ENCODE measurements around the gene TMEM178B. TPM values are rescaled to one million over a fixed set of nuclear protein-coding genes. Genes with fewer than 3 reads are reported as not detected.

Gene TMEM178B
- total RNA-seq, 1 experiment from 2014 or later: not detected

DNA sequence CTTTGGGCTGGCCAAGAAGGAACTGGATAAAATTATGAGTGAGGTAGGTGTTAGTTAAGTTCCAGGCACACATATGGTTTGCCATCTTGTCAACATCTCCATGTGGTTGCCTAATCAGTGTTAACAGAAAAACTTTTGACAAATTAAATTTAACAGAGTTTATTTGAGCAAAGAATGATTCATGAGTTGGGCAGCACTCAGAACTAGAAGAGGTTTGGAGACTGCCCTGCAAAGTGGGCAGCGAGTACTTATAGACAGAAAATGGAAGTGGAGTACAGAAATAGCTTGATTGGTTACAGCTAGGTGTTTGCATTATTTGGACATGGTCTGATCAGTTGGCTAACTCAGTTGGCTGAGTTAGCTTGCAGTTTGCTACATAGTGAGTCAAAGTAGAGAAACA is 439.9 kb downstream of the TMEM178B start:
- ChIA-PET POLR2A (no interaction called here), CTCF (no interaction called here)
- Mint-ChIP-seq H3K4me3 (ENCODE audit: unreplicated experiment) (no peak overlapping the region), H3K4me1 (ENCODE audit: insufficient read depth, unreplicated experiment) (no peaks in the 10 kb centered on the region), H3K36me3 (ENCODE audit: insufficient read depth, unreplicated experiment) (no peaks in the 10 kb centered on the region), H3K9me3 (ENCODE audit: unreplicated experiment) (peaks cover 14% of the 10 kb centered on the region), H3K27me3 (ENCODE audit: insufficient read depth, unreplicated experiment) (peaks cover 32% of the 10 kb centered on the region), H3K27ac (ENCODE audit: low read depth, unreplicated experiment) (no peak overlapping the region)
- intact Hi-C loops (cut with micrococcal nuclease): no loop called here
- DNase-seq (ENCODE audit: unreplicated experiment): no peak
- no TSS peak for BruUV-seq (replicated peaks)
- TF ChIP-seq, protein P1, sequence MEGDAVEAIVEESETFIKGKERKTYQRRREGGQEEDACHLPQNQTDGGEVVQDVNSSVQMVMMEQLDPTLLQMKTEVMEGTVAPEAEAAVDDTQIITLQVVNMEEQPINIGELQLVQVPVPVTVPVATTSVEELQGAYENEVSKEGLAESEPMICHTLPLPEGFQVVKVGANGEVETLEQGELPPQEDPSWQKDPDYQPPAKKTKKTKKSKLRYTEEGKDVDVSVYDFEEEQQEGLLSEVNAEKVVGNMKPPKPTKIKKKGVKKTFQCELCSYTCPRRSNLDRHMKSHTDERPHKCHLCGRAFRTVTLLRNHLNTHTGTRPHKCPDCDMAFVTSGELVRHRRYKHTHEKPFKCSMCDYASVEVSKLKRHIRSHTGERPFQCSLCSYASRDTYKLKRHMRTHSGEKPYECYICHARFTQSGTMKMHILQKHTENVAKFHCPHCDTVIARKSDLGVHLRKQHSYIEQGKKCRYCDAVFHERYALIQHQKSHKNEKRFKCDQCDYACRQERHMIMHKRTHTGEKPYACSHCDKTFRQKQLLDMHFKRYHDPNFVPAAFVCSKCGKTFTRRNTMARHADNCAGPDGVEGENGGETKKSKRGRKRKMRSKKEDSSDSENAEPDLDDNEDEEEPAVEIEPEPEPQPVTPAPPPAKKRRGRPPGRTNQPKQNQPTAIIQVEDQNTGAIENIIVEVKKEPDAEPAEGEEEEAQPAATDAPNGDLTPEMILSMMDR (IDR thresholded peaks at IDR 0.05; ENCODE audit: unreplicated experiment): no peak

GRCh38 chr7:141515941-141516340 is 442.1 kb downstream of the TMEM178B start:
- Mint-ChIP-seq H3K9me3 (ENCODE audit: unreplicated experiment) (no peaks in the 10 kb centered on the region), H3K36me3 (ENCODE audit: insufficient read depth, unreplicated experiment) (no peaks in the 10 kb centered on the region), H3K27ac (ENCODE audit: low read depth, unreplicated experiment) (no peak overlapping the region), H3K4me3 (ENCODE audit: unreplicated experiment) (no peak overlapping the region), H3K4me1 (ENCODE audit: insufficient read depth, unreplicated experiment) (no peaks in the 10 kb centered on the region), H3K27me3 (ENCODE audit: insufficient read depth, unreplicated experiment) (peaks cover 12% of the 10 kb centered on the region)
- BruUV-seq (replicated peaks): no TSS peak
- TF ChIP-seq, protein P1 (IDR thresholded peaks at IDR 0.05; ENCODE audit: unreplicated experiment): no peak
- ChIA-PET POLR2A (no interaction called here), CTCF (interaction anchor here (0.8 to 1.0 kb wide), 2 partner anchors 8 to 26 kb away, joined by 3 to 4 read pairs; no protein-coding TSS in a partner anchor)
- DNase-seq (ENCODE audit: unreplicated experiment): no peak
- intact Hi-C loops (cut with micrococcal nuclease): no loop called here

DNA sequence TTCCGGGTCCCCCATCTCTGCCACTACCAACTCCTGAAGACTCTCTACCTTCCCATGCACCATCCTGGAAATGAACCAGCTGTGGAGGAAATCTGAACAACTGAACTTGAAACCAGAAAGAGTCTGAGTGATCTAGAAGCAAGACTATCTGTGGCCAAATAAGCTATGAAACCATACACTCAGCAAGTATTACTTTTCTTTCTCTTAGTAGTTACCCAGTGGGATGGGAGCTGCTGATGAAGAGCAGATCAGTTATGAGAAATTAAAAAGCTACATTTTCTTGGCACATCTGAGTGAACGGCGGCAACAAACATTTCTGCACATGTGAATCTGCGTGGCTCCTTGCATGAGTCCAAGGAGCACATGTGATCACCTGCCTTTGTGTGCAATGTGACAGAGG is 445.8 kb downstream of the TMEM178B start:
- Mint-ChIP-seq H3K27me3 (ENCODE audit: insufficient read depth, unreplicated experiment) (no peaks in the 10 kb centered on the region), H3K9me3 (ENCODE audit: unreplicated experiment) (no peaks in the 10 kb centered on the region), H3K27ac (ENCODE audit: low read depth, unreplicated experiment) (no peak overlapping the region), H3K36me3 (ENCODE audit: insufficient read depth, unreplicated experiment) (no peaks in the 10 kb centered on the region), H3K4me3 (ENCODE audit: unreplicated experiment) (no peak overlapping the region), H3K4me1 (ENCODE audit: insufficient read depth, unreplicated experiment) (no peaks in the 10 kb centered on the region)
- TF ChIP-seq, protein P1 (IDR thresholded peaks at IDR 0.05; ENCODE audit: unreplicated experiment): no peak
- DNase-seq (ENCODE audit: unreplicated experiment): no peak
- no TSS peak for BruUV-seq (replicated peaks)
- CTCF ChIA-PET: interaction anchor here (1.1 to 1.6 kb wide), 3 partner anchors 14 to 793 kb away, joined by 3 to 5 read pairs (median 4); partner anchors contain the start of gene MRPS33
- intact Hi-C loops (cut with micrococcal nuclease): no loop called here
- POLR2A ChIA-PET: no interaction called here

DNA sequence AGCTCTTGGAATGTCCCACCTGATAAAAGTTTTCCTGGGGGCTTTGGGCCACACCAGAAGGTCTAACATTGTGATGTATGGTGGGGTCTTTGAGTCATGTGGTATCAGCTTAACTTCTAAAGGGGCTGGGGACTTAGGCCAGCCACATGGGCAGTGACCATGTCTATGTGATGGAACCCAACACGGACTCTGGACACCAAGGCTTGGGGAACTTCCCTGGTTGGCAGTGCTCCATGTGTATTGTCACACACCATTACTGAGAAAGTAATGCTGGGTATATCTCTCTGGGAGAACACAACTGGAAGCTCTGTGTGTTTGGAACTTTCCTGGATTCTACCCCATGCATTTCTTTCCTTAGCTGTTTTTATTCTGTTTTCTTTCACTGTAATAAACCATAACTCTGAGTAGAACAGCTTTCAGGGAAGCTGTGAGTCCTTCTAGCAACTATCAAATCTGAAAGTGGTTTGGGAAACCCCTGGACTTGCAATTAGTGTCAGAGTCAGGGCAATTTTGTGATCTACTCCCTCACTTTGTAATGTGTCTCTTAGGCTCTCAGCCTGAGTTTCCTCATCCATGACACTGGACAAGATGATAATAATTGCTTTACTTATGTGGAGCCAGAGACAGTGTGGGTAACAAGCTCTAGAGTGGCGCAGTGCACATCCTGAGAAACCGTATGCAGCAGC is 448.9 kb downstream of the TMEM178B start:
- no peak for DNase-seq (ENCODE audit: unreplicated experiment)
- Mint-ChIP-seq H3K4me1 (ENCODE audit: insufficient read depth, unreplicated experiment) (no peaks in the 10 kb centered on the region), H3K4me3 (ENCODE audit: unreplicated experiment) (no peak overlapping the region), H3K27me3 (ENCODE audit: insufficient read depth, unreplicated experiment) (peaks cover 13% of the 10 kb centered on the region), H3K36me3 (ENCODE audit: insufficient read depth, unreplicated experiment) (no peaks in the 10 kb centered on the region), H3K27ac (ENCODE audit: low read depth, unreplicated experiment) (no peak overlapping the region), H3K9me3 (ENCODE audit: unreplicated experiment) (no peaks in the 10 kb centered on the region)
- ChIA-PET POLR2A (interaction anchor here (0.6 kb wide), 1 partner anchor 168 kb away, joined by 3 read pairs; no protein-coding TSS in a partner anchor), CTCF (interaction anchor here (2.2 kb wide), 1 partner anchor 10 kb away, joined by 14 read pairs; no protein-coding TSS in a partner anchor)
- intact Hi-C loops (cut with micrococcal nuclease): no loop called here
- TF ChIP-seq, protein P1 (IDR thresholded peaks at IDR 0.05; ENCODE audit: unreplicated experiment): no peak
- BruUV-seq (replicated peaks): no TSS peak
